Measurements from ENCODE around the gene TFDP1. TPM values are rescaled to one million over a fixed set of nuclear protein-coding genes. Genes with fewer than 3 reads are reported as not detected.

The TFDP1 gene
- total RNA-seq, 6 experiments from 2014 or later: 121 to 155 (median 150) TPM

DNA sequence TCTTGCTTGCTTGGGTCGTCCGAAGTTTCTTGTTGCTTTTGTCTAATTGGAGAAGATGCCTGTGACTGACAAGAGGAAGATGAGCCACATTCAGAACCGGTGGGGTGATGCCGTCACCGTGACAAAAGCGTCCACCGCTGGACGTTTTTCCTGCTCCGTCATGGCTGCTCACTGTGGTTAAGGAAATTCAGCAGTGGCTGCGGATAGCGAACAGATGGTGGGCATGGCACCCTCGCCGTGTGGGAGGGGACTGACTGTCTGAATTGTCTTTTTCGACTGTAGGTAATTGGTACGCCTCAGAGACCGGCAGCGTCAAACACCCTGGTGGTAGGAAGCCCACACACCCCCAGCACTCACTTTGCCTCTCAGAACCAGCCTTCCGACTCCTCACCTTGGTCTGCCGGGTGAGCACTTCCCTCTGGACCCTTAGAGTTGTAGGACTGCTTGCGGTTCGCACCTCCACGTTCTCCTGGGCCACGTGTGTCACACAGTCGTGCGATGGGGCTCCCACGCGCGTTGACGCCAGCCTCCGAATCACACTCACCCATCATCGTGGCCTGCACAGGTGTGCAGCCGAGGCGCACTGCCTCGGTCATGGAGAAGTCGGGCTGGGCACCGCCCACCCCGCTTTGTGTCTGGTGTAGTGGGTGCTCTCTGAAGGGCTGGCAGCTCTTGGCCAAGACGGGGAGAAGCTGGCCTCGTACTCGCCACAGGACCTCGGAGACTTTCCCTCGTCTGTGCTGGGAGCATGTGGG is 47.0 kb downstream of the TFDP1 start:
- Mint-ChIP-seq H3K27ac (no peak overlapping the region), H3K4me1 (ENCODE audit: low read depth) (peaks cover 6% of the 10 kb centered on the region), H3K27me3 (ENCODE audit: insufficient read depth) (no peaks in the 10 kb centered on the region; the same call in 1 of the 2 replicates), H3K36me3 (ENCODE audit: low read depth) (peaks cover 39% of the 10 kb centered on the region), H3K4me3 (no peak overlapping the region), H3K9me3 (no peaks in the 10 kb centered on the region)
- DNase-seq: no peak
- TF ChIP-seq, protein P1, sequence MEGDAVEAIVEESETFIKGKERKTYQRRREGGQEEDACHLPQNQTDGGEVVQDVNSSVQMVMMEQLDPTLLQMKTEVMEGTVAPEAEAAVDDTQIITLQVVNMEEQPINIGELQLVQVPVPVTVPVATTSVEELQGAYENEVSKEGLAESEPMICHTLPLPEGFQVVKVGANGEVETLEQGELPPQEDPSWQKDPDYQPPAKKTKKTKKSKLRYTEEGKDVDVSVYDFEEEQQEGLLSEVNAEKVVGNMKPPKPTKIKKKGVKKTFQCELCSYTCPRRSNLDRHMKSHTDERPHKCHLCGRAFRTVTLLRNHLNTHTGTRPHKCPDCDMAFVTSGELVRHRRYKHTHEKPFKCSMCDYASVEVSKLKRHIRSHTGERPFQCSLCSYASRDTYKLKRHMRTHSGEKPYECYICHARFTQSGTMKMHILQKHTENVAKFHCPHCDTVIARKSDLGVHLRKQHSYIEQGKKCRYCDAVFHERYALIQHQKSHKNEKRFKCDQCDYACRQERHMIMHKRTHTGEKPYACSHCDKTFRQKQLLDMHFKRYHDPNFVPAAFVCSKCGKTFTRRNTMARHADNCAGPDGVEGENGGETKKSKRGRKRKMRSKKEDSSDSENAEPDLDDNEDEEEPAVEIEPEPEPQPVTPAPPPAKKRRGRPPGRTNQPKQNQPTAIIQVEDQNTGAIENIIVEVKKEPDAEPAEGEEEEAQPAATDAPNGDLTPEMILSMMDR (IDR thresholded peaks at IDR 0.05): no peak

DNA sequence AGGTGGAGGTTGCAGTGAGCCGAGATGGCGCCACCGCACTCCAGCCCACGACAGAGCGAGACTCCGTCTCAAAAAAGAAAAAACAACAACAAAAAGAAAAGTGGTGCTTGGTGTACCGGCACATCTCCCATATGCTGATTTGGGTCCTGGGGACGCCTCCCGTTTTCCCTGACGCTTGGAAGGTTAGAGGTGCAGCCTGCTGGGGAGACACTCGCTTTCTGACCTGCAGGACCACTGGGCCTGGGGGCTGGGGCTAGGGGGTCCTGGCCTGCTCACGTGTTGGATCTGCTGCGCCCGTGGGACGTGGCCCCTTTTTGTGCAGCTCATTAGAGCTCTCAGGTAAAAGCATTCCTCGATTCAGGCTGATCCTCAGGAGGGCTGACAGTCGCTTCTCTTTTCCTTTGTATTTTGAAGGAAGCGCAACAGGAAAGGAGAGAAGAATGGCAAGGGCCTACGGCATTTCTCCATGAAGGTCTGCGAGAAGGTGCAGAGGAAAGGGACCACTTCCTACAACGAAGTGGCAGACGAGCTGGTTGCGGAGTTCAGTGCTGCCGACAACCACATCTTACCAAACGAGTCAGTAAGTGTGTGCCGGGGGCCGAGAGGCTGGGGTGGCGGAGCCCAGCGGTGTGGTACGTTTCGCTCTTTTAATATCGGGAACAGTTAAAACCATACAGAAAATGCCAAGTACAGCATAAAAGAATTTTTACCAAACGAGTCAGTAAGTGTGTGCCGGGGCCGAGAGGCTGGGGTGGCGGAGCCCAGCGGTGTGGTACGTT is 48.3 kb downstream of the TFDP1 start:
- no peak for DNase-seq
- H3K4me3 Mint-ChIP-seq: no peak overlapping the region
- H3K27ac Mint-ChIP-seq: no peak overlapping the region
- no peaks in the 10 kb centered on the region for H3K4me1 Mint-ChIP-seq (ENCODE audit: low read depth)
- H3K36me3 Mint-ChIP-seq (ENCODE audit: low read depth): peaks cover 42% of the 10 kb centered on the region
- H3K27me3 Mint-ChIP-seq (ENCODE audit: insufficient read depth): no peaks in the 10 kb centered on the region; the same call in 1 of the 2 replicates
- no peaks in the 10 kb centered on the region for H3K9me3 Mint-ChIP-seq
- TF ChIP-seq, protein P1 (IDR thresholded peaks at IDR 0.05): no peak

DNA sequence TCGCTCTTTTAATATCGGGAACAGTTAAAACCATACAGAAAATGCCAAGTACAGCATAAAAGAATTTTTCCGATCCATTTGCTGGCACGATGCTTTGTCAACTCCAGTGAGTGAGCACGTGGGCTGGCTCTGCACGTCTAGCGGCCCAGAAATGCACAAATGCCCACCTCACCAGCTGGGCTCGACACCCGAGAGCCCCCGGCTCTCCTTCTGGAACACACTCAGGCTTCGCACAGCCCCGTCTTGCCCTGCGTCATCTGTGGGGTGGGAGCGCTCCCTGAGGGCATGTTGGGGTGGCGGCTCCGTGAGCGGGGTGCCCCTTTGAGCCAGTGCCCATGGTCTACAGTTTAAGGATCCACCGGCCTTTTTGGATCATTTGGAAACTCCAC is 48.9 kb downstream of the TFDP1 start:
- Mint-ChIP-seq H3K4me3 (no peak overlapping the region), H3K4me1 (ENCODE audit: low read depth) (no peaks in the 10 kb centered on the region), H3K9me3 (no peaks in the 10 kb centered on the region), H3K36me3 (ENCODE audit: low read depth) (peaks cover 45% of the 10 kb centered on the region), H3K27me3 (ENCODE audit: insufficient read depth) (no peaks in the 10 kb centered on the region), H3K27ac (no peak overlapping the region)
- TF ChIP-seq, protein P1 (IDR thresholded peaks at IDR 0.05): no peak
- DNase-seq: no peak

DNA sequence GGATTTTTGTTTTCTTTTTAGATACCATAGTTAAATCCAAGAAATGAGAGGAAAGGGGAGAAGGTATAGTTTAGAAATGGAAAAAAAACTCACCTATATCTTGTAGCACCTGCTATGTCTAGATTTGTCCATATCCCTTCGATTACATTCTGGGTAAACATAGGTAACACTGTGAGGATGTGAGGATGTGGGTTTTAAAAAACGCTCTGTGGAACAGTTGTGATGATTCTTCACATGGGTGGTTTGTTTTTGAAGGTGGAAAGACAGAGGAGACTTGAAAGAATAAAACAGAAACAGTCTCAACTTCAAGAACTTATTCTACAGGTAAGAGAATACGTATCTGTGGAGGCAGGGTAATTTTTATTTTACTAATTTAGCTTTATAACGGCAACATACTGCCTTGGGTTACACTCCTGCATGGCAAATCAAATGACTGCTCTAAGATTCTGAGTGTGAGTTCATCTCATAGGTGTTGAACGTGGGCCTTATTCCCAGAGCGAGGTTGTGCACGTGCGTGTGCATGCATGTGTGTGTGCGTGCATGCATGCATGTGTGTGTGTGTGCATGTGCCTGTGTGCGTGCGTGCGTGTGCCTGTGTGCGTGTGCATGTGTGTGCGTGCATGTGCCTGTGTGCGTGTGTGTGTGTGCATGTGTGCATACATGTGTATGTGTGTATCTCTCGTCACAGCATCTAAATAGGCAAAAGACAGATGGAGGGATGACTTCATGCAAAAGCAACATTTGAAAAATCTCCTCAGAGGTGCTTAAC is 49.9 kb downstream of the TFDP1 start:
- no peaks in the 10 kb centered on the region for H3K9me3 Mint-ChIP-seq
- no peak overlapping the region for H3K27ac Mint-ChIP-seq
- no peak overlapping the region for H3K4me3 Mint-ChIP-seq
- no peaks in the 10 kb centered on the region for H3K4me1 Mint-ChIP-seq (ENCODE audit: low read depth)
- H3K36me3 Mint-ChIP-seq (ENCODE audit: low read depth): peaks cover 52% of the 10 kb centered on the region
- no peaks in the 10 kb centered on the region for H3K27me3 Mint-ChIP-seq (ENCODE audit: insufficient read depth)
- TF ChIP-seq, protein P1 (IDR thresholded peaks at IDR 0.05): no peak
- no peak for DNase-seq

DNA sequence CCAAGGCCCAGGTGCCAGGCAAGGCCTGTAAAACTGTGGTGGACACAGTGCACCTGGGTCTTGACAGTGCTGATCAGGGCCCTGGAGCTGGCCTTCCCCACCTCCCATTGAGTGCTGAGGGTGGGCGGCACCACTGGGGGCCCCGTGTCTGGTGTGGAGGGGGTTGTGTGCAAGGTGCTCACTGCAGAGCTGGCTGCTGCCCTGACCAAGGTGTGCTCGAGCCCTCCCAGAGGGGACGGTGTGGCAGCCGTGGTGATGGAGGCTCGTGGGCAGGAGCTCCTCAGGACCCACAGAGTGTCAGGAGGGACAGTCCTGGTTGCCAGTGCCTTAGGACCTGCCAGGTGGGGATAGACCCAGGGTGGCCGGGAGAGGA is 50.5 kb downstream of the TFDP1 start:
- no peak overlapping the region for H3K4me3 Mint-ChIP-seq
- H3K9me3 Mint-ChIP-seq: no peaks in the 10 kb centered on the region
- no peak for DNase-seq
- H3K27ac Mint-ChIP-seq: no peak overlapping the region
- H3K4me1 Mint-ChIP-seq (ENCODE audit: low read depth): no peaks in the 10 kb centered on the region
- TF ChIP-seq, protein P1 (IDR thresholded peaks at IDR 0.05): no peak
- H3K36me3 Mint-ChIP-seq (ENCODE audit: low read depth): peaks cover 58% of the 10 kb centered on the region
- H3K27me3 Mint-ChIP-seq (ENCODE audit: insufficient read depth): no peaks in the 10 kb centered on the region
